BE2C (cell line): ENCODE data around the gene SLC38A9.

Experiments
- DNase-seq: peaks from one replicate; pipeline ENCODE4 v3.0.0-alpha.2; 2020
- H3K27me3 ChIP-seq: fragments of 250-450 bp; sonication (Bioruptor Pico); 2 replicates; pipeline ENCODE4 v1.5.1; 2020; ENCODE audit warnings: mild to moderate bottlenecking
- H3K36me3 ChIP-seq: fragments of 250-450 bp; sonication (Bioruptor Pico); 2 replicates; pipeline ENCODE4 v1.5.1; 2020; ENCODE audit warnings: mild to moderate bottlenecking
- H3K4me1 ChIP-seq: fragments of 250-450 bp; sonication (Bioruptor Pico); 2 replicates; pipeline ENCODE4 v1.5.1; 2020
- H3K4me3 ChIP-seq: 2 replicates; pipeline ENCODE4 v1.5.1; 2011; ENCODE audit warnings: low read depth, low read length
- H3K9me3 ChIP-seq: fragments of 250-450 bp; sonication (Bioruptor Pico); 2 replicates; pipeline ENCODE4 v1.5.1; 2020
- CTCF ChIP-seq: IDR thresholded peaks from 2 replicates; pipeline ENCODE4 v1.5.1; 2012; ENCODE audit warnings: mild to moderate bottlenecking, low read depth, low read length

The SLC38A9 gene

DNA sequence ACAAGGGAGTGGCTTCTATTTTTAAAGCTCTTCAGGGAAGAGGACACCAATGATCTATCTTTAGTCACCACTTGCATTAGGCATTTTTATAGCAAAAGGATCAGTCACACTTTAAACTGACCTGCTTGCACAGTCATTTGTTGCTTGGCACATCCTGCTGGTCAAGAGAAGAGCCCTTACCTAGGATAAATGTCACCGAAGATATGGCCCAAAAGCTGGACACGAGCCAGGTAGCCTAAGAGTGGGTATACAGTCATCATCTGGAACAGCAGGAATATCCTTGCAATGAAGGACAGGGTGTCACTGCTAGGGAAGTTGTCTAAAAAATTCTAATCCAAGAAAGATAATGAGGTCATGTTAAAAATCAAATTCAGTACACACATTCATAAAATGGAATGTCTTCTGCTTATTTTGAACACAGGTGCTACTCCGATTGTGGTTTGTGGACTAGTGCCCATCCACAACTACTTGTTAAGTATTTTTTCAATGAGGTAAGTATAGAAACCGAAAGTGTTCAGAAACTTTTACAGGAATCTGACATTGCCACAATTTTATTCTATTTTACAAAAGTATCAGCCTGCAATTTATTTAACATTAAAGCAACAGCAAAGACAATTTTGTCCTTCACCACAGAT is 78.4 kb downstream of the SLC38A9 start:
- no peak for TF ChIP-seq CTCF
- H3K36me3 ChIP-seq, result no peaks in the 10 kb centered on the region
- no peaks in the 10 kb centered on the region for H3K9me3 ChIP-seq
- DNase-seq, result no peak
- peaks cover 18% of the 10 kb centered on the region for H3K4me1 ChIP-seq
- H3K4me3 ChIP-seq, result no peak overlapping the region
- no peaks in the 10 kb centered on the region for H3K27me3 ChIP-seq

DNA sequence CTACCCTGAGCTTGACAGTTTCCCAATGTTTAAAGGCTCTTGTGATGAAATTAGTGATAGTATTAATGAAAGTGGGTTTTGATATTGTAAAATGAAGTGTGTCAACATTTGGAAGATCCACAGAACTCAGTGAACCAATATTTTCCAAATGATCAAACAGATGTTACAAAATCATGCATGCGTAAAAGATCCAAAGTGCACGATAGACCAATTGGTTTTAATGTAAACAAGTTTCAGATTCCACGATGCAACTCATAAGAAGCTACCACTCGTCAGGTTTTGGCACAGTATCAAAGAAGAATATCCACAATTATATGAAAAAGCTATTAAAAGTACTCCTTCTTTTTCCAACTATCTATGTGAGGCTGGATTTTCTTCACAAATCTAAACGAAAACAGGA is 82.3 kb downstream of the SLC38A9 start:
- H3K27me3 ChIP-seq, result no peaks in the 10 kb centered on the region
- no peaks in the 10 kb centered on the region for H3K36me3 ChIP-seq
- H3K9me3 ChIP-seq, result no peaks in the 10 kb centered on the region
- DNase-seq, result no peak
- H3K4me1 ChIP-seq, result peaks cover 10% of the 10 kb centered on the region
- TF ChIP-seq CTCF, result no peak
- H3K4me3 ChIP-seq, result no peak overlapping the region

DNA sequence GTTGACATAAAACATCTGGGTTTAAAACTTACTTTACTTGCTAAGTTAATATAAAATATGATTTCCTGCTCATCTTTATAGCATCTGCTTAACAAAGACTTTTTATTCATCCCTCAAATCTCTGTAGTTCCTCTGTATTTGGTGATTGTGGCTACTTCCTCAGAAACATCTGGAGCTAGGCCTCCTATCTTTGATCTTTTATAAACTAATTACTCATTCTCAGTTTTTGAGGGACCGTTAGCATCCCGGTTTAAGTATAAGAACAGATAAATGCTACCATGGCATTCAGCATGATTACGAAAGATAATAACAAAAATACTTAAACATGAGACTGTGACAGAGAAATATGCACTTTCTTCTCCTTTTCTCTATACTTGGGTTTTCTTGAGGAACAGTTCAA is 85.3 kb downstream of the SLC38A9 start:
- TF ChIP-seq CTCF, result no peak
- peaks cover 5% of the 10 kb centered on the region for H3K4me1 ChIP-seq
- H3K9me3 ChIP-seq, result no peaks in the 10 kb centered on the region
- no peaks in the 10 kb centered on the region for H3K27me3 ChIP-seq
- no peaks in the 10 kb centered on the region for H3K36me3 ChIP-seq
- DNase-seq, result no peak
- H3K4me3 ChIP-seq, result no peak overlapping the region

DNA sequence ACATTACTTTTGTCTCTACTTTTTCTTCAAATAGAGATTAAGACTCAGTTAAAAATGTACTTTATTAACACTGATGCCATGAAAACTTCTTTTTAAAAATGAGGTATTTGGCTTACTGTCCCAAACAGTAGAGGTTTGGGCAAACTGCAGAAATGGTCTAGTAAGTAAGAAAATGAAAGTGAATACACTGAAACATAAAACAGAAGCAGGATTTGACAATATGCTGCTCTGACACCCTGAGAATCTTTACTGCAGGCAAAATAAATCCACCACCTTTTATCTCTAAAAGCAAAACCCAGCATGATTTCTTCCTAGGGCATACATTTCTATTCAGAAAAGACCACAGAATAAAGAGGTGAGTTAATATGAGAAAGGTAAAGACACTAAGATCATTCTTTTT is 86.2 kb downstream of the SLC38A9 start:
- Histone ChIP-seq H3K4me1 (peaks cover 5% of the 10 kb centered on the region), H3K27me3 (no peaks in the 10 kb centered on the region), H3K9me3 (no peaks in the 10 kb centered on the region), H3K36me3 (no peaks in the 10 kb centered on the region), H3K4me3 (no peak overlapping the region)
- no peak for TF ChIP-seq CTCF
- DNase-seq, result no peak

DNA sequence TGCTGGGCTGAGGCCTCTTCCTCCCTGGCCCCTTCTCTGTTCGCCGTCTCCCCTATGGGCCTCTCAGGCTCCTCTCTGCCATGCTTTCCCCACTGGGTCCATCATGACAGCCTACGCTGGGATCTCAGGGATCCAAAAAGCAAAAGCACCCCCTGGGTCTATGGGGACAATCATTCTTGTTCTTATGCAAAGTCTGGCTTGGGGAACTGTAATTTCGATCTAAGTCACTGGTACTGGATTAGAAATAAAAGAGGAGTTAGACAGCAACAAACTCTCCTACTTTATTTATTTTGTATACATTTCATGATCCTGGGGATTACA is 86.6 kb downstream of the SLC38A9 start:
- H3K4me1 ChIP-seq, result peaks cover 5% of the 10 kb centered on the region
- no peaks in the 10 kb centered on the region for H3K27me3 ChIP-seq
- no peaks in the 10 kb centered on the region for H3K9me3 ChIP-seq
- no peak overlapping the region for H3K4me3 ChIP-seq
- no peaks in the 10 kb centered on the region for H3K36me3 ChIP-seq
- no peak for DNase-seq
- no peak for TF ChIP-seq CTCF

DNA sequence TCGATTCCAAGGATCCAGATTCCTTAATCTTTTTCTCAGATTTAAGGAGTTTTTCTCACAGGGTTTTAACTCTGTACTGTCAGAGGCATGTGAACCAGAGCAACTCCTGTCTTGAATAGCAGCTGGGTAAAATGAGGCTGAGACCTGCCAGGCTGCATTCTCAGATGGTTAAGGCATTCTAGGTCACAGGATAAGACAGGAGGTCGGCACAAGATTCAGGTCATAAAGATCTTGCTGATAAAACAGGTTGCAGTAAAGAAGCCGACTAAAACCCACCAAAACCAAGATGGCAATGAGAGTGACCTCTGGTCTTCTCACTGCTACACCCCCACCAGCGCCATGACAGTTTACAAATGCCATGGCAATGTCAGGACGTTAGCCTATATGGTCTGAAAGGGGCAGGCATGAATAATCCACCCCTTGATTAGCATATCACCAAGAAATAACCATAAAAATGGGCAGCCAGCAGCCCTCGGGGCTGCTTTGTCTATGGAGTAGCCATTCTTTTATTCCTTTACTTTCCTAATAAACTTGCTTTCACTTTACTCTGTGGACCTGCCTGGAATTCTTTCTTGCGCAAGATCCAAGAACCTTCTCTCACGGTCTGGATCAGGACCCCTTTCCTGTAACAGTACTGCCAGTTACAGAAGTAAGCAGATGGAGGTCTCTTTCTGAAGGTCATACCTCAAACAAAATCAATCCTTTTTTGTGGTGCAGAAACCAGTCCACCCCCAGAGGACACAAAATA is 87.1 kb downstream of the SLC38A9 start:
- peaks cover 5% of the 10 kb centered on the region for H3K4me1 ChIP-seq
- TF ChIP-seq CTCF, result no peak
- no peak overlapping the region for H3K4me3 ChIP-seq
- H3K9me3 ChIP-seq, result no peaks in the 10 kb centered on the region
- H3K36me3 ChIP-seq, result no peaks in the 10 kb centered on the region
- no peak for DNase-seq
- H3K27me3 ChIP-seq, result no peaks in the 10 kb centered on the region
